HEK293 (cell line): ENCODE results near the gene AGXT2.

ENCODE experiments used
- CTCF ChIA-PET: fragments of 350-600 bp; formaldehyde crosslinking; extraction: SDS; loops from one replicate; lab custom pipeline; 2021; ENCODE audit warnings: antibody characterized with exemption; lab: Yijun Ruan, JAX
- POLR2A ChIA-PET: fragments of 300-600 bp; formaldehyde crosslinking; extraction: SDS; loops from one replicate; lab custom pipeline; 2020; ENCODE audit warnings: antibody characterized with exemption, inconsistent platforms; lab: Yijun Ruan, JAX
- H3K27ac ChIP-seq: fragments of 200-500 bp; sonication (Bioruptor generic); 2 replicates; pipeline ENCODE4 v1.5.1; 2014; ENCODE audit warnings: low read depth, low read length, control low read depth, inconsistent platforms; ENCODE audit errors: extremely low read depth
- H3K36me3 ChIP-seq, 2 experiments: fragments of 200-500 bp in 1 of 2; sonication (Bioruptor generic) in 1 of 2; 1 replicate in 1 of 2; 2 replicates in 1 of 2; pipeline ENCODE4 v1.5.1; 2014 to 2017; ENCODE audit warnings: inconsistent platforms in 2 of 2, low read length in 2 of 2; ENCODE audit not compliant: control insufficient read depth in 2 of 2, insufficient read depth in 1 of 2
- H3K4me1 ChIP-seq: fragments of 200-500 bp; sonication (Bioruptor generic); 2 replicates; pipeline ENCODE4 v1.5.1; 2014; ENCODE audit warnings: mild to moderate bottlenecking, low read length, inconsistent platforms; ENCODE audit not compliant: control insufficient read depth, insufficient read depth
- H3K4me3 ChIP-seq: 2 replicates; pipeline ENCODE4 v1.5.1; 2011; ENCODE audit warnings: low read depth, mild to moderate bottlenecking, control low read depth, low read length, moderate library complexity
- H3K9me3 ChIP-seq: fragments of 200-500 bp; sonication (Bioruptor generic); 2 replicates; pipeline ENCODE4 v1.5.1; 2014; ENCODE audit warnings: low read depth, low read length, inconsistent platforms; ENCODE audit not compliant: control insufficient read depth, insufficient read depth
- BCL11B ChIP-seq: fragments of 450-650 bp; formaldehyde crosslinking; IDR thresholded peaks from 2 replicates; pipeline ENCODE4 v1.5.1; 2016; ENCODE audit warnings: low read depth, missing biosample characterization, missing genetic modification characterization
- ELK4 ChIP-seq: IDR thresholded peaks from 2 replicates; pipeline ENCODE4 v1.6.1; 2011; ENCODE audit warnings: mild to moderate bottlenecking, low read depth, low read length, borderline replicate concordance
- FEZF1 ChIP-seq: fragments of 450-650 bp; formaldehyde crosslinking; IDR thresholded peaks from 2 replicates; pipeline ENCODE4 v1.5.1; 2016; ENCODE audit warnings: missing biosample characterization, missing genetic modification characterization
- GLI2 ChIP-seq: fragments of 450-650 bp; formaldehyde crosslinking; IDR thresholded peaks from 2 replicates; pipeline ENCODE4; 2017; ENCODE audit warnings: missing biosample characterization, missing genetic modification characterization, low read depth, borderline replicate concordance
- HOXC10 ChIP-seq: sonication (generic); formaldehyde crosslinking; IDR thresholded peaks from 2 replicates; pipeline ENCODE4 v1.8.1; 2023; ENCODE audit warnings: mild to moderate bottlenecking, missing genetic modification reagents
- IKZF3 ChIP-seq: fragments of 450-650 bp; IDR thresholded peaks from 2 replicates; pipeline ENCODE4 v1.5.0; 2018; ENCODE audit warnings: missing biosample characterization, mild to moderate bottlenecking, missing genetic modification characterization, moderate library complexity
- KLF16 ChIP-seq: fragments of 450-650 bp; formaldehyde crosslinking; IDR thresholded peaks from 2 replicates; pipeline ENCODE4 v1.5.1; 2017; ENCODE audit warnings: missing biosample characterization, missing genetic modification characterization
- MEIS1 ChIP-seq: sonication (generic); formaldehyde crosslinking; IDR thresholded peaks from 2 replicates; pipeline ENCODE4 v1.8.1; 2022; ENCODE audit warnings: missing genetic modification reagents, mild to moderate bottlenecking, borderline replicate concordance
- MYNN ChIP-seq: fragments of 450-650 bp; formaldehyde crosslinking; IDR thresholded peaks from 2 replicates; pipeline ENCODE4 v1.5.1; 2016; ENCODE audit warnings: missing biosample characterization, missing genetic modification characterization, borderline replicate concordance
- PRDM1 ChIP-seq: fragments of 450-650 bp; formaldehyde crosslinking; IDR thresholded peaks from 2 replicates; pipeline ENCODE4; 2016; ENCODE audit warnings: missing biosample characterization, missing genetic modification characterization
- SALL2 ChIP-seq: fragments of 450-650 bp; formaldehyde crosslinking; IDR thresholded peaks from 2 replicates; pipeline ENCODE4 v1.5.0; 2017; ENCODE audit warnings: missing biosample characterization, mild to moderate bottlenecking, missing genetic modification characterization, borderline replicate concordance
- ZBTB1 ChIP-seq: fragments of 450-650 bp; formaldehyde crosslinking; IDR thresholded peaks from 2 replicates; pipeline ENCODE4 v1.5.1; 2016; ENCODE audit warnings: missing biosample characterization, missing genetic modification characterization
- ZBTB20 ChIP-seq: fragments of 450-650 bp; formaldehyde crosslinking; IDR thresholded peaks from 2 replicates; pipeline ENCODE4 v1.5.1; 2016; ENCODE audit warnings: missing biosample characterization, missing genetic modification characterization
- ZBTB26 ChIP-seq: fragments of 450-650 bp; formaldehyde crosslinking; optimal IDR thresholded peaks from 2 replicates; pipeline ENCODE3; 2016; ENCODE audit warnings: missing biosample characterization, mild to moderate bottlenecking, missing genetic modification characterization
- ZNF133 ChIP-seq: fragments of 450-650 bp; formaldehyde crosslinking; IDR thresholded peaks from 2 replicates; pipeline ENCODE4 v1.5.1; 2016; ENCODE audit warnings: missing biosample characterization, missing genetic modification characterization
- ZNF214 ChIP-seq: fragments of 450-650 bp; formaldehyde crosslinking; IDR thresholded peaks from 2 replicates; pipeline ENCODE4 v1.5.1; 2017; ENCODE audit warnings: missing biosample characterization, mild to moderate bottlenecking, missing genetic modification characterization, borderline replicate concordance
- ZNF239 ChIP-seq: fragments of 450-650 bp; formaldehyde crosslinking; IDR thresholded peaks from 2 replicates; pipeline ENCODE4 v1.5.1; 2016; ENCODE audit warnings: missing biosample characterization, missing genetic modification characterization
- ZNF391 ChIP-seq: fragments of 450-650 bp; formaldehyde crosslinking; IDR thresholded peaks from 2 replicates; pipeline ENCODE4 v1.5.1; 2016; ENCODE audit warnings: low read depth, missing biosample characterization, missing genetic modification characterization, borderline replicate concordance
- ZNF423 ChIP-seq: fragments of 450-650 bp; formaldehyde crosslinking; IDR thresholded peaks from 2 replicates; pipeline ENCODE4 v1.5.1; 2016; ENCODE audit warnings: missing biosample characterization, missing genetic modification characterization
- ZNF501 ChIP-seq: fragments of 450-650 bp; formaldehyde crosslinking; IDR thresholded peaks from 2 replicates; pipeline ENCODE4 v1.5.1; 2016; ENCODE audit warnings: missing biosample characterization, missing genetic modification characterization
- ZNF549 ChIP-seq: fragments of 450-650 bp; IDR thresholded peaks from 2 replicates; pipeline ENCODE4 v1.5.1; 2018; ENCODE audit warnings: missing biosample characterization, missing genetic modification characterization, mild to moderate bottlenecking, inconsistent platforms, moderate library complexity
- ZNF558 ChIP-seq: fragments of 450-650 bp; formaldehyde crosslinking; IDR thresholded peaks from 2 replicates; pipeline ENCODE4 v1.5.1; 2016; ENCODE audit warnings: missing biosample characterization, missing genetic modification characterization
- ZNF561 ChIP-seq: fragments of 450-650 bp; IDR thresholded peaks from 2 replicates; pipeline ENCODE4 v1.5.1; 2018; ENCODE audit warnings: missing biosample characterization, missing genetic modification characterization, borderline replicate concordance
- ZNF585B ChIP-seq: fragments of 450-650 bp; formaldehyde crosslinking; IDR thresholded peaks from 2 replicates; pipeline ENCODE4 v1.5.1; 2016; ENCODE audit warnings: missing biosample characterization, missing genetic modification characterization
- ZNF596 ChIP-seq: fragments of 450-650 bp; IDR thresholded peaks from 2 replicates; pipeline ENCODE4 v1.5.0; 2018; ENCODE audit warnings: missing biosample characterization, mild to moderate bottlenecking, missing genetic modification characterization, moderate library complexity
- ZNF777 ChIP-seq: fragments of 450-650 bp; formaldehyde crosslinking; IDR thresholded peaks from 2 replicates; pipeline ENCODE4 v1.5.1; 2017; ENCODE audit warnings: missing biosample characterization, missing genetic modification characterization, borderline replicate concordance
- TF ChIP-seq, protein P1 (sequence below): fragments of 450-650 bp; formaldehyde crosslinking; IDR thresholded peaks from 2 replicates; pipeline ENCODE4 v1.5.1; 2016; ENCODE audit warnings: missing biosample characterization, missing genetic modification characterization
- TF ChIP-seq, protein P2 (sequence below): fragments of 450-650 bp; formaldehyde crosslinking; IDR thresholded peaks from 2 replicates; pipeline ENCODE4 v1.5.1; 2016; ENCODE audit warnings: missing biosample characterization, missing genetic modification characterization, borderline replicate concordance

AGXT2 gene

GRCh38 chr5:35050541-35051126 lies 2.9 kb upstream of the AGXT2 start (continued):
- TF ChIP-seq BCL11B (no peak), ZNF391 (no peak), ELK4 (no peak), ZNF561 (tag by site-specific recombination) (no peak), KLF16 (tag by site-specific recombination) (no peak), SALL2 (no peak), GLI2 (no peak), ZNF239 (tag by site-specific recombination) (no peak), PRDM1 (no peak)
- TF ChIP-seq, protein P1, sequence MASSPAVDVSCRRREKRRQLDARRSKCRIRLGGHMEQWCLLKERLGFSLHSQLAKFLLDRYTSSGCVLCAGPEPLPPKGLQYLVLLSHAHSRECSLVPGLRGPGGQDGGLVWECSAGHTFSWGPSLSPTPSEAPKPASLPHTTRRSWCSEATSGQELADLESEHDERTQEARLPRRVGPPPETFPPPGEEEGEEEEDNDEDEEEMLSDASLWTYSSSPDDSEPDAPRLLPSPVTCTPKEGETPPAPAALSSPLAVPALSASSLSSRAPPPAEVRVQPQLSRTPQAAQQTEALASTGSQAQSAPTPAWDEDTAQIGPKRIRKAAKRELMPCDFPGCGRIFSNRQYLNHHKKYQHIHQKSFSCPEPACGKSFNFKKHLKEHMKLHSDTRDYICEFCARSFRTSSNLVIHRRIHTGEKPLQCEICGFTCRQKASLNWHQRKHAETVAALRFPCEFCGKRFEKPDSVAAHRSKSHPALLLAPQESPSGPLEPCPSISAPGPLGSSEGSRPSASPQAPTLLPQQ (tag by site-specific recombination), result no peak

- no peaks in the 10 kb centered on the region for H3K36me3 ChIP-seq
- no peak overlapping the region for H3K27ac ChIP-seq
- H3K4me3 ChIP-seq, result no peak overlapping the region
- POLR2A ChIA-PET, result no interaction called here
- CTCF ChIA-PET, result interaction anchor here (0.7 to 1.1 kb wide), 3 partner anchors 45 to 91 kb away, joined by 3 to 6 read pairs (median 3); no protein-coding TSS in a partner anchor
- no peaks in the 10 kb centered on the region for H3K4me1 ChIP-seq
- no peaks in the 10 kb centered on the region for H3K9me3 ChIP-seq
- TF ChIP-seq ZNF777 (tag by site-specific recombination) (no peak), ZNF214 (tag by site-specific recombination) (no peak), ZNF585B (tag by site-specific recombination) (no peak), ZNF501 (tag by site-specific recombination) (no peak), ZBTB1 (tag by site-specific recombination) (no peak), FEZF1 (no peak), ZNF423 (no peak), HOXC10 (CRISPR knock-in tag) (no peak), IKZF3 (tag by site-specific recombination) (no peak), ZNF596 (no peak), ZBTB26 (tag by site-specific recombination) (no peak), MEIS1 (CRISPR knock-in tag) (no peak), MYNN (tag by site-specific recombination) (no peak), ZBTB20 (tag by site-specific recombination) (no peak), ZNF558 (tag by site-specific recombination) (no peak), ZNF549 (tag by site-specific recombination) (no peak), ZNF133 (tag by site-specific recombination) (no peak)
- TF ChIP-seq, protein P1 (tag by site-specific recombination), result no peak
- TF ChIP-seq, protein P2, sequence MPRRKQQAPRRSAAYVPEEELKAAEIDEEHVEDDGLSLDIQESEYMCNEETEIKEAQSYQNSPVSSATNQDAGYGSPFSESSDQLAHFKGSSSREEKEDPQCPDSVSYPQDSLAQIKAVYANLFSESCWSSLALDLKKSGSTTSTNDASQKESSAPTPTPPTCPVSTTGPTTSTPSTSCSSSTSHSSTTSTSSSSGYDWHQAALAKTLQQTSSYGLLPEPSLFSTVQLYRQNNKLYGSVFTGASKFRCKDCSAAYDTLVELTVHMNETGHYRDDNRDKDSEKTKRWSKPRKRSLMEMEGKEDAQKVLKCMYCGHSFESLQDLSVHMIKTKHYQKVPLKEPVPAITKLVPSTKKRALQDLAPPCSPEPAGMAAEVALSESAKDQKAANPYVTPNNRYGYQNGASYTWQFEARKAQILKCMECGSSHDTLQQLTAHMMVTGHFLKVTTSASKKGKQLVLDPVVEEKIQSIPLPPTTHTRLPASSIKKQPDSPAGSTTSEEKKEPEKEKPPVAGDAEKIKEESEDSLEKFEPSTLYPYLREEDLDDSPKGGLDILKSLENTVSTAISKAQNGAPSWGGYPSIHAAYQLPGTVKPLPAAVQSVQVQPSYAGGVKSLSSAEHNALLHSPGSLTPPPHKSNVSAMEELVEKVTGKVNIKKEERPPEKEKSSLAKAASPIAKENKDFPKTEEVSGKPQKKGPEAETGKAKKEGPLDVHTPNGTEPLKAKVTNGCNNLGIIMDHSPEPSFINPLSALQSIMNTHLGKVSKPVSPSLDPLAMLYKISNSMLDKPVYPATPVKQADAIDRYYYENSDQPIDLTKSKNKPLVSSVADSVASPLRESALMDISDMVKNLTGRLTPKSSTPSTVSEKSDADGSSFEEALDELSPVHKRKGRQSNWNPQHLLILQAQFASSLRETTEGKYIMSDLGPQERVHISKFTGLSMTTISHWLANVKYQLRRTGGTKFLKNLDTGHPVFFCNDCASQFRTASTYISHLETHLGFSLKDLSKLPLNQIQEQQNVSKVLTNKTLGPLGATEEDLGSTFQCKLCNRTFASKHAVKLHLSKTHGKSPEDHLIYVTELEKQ (tag by site-specific recombination), result no peak
Measured at GRCh38 chr5:35048910-35049309, 1.2 kb upstream of the AGXT2 start.
